T-helper 2 cell (primary cell): ENCODE results near the gene HYAL1.
A peak's percentile ranks its signal among the peaks of the same experiment; 100 is the strongest.

Experiments
- DNase-seq, 5 experiments: peaks; one replicate each; pipeline versions ENCODE4 v3.0.0 to v3.0.0-alpha.2; 2012 to 2022

The HYAL1 gene

GRCh38 chr3:50258979-50259378 lies 44.4 kb downstream of the HYAL1 start:
- no peak for DNase-seq

GRCh38 chr3:50258029-50258680 lies 45.2 kb downstream of the HYAL1 start:
- no peak for DNase-seq

DNA sequence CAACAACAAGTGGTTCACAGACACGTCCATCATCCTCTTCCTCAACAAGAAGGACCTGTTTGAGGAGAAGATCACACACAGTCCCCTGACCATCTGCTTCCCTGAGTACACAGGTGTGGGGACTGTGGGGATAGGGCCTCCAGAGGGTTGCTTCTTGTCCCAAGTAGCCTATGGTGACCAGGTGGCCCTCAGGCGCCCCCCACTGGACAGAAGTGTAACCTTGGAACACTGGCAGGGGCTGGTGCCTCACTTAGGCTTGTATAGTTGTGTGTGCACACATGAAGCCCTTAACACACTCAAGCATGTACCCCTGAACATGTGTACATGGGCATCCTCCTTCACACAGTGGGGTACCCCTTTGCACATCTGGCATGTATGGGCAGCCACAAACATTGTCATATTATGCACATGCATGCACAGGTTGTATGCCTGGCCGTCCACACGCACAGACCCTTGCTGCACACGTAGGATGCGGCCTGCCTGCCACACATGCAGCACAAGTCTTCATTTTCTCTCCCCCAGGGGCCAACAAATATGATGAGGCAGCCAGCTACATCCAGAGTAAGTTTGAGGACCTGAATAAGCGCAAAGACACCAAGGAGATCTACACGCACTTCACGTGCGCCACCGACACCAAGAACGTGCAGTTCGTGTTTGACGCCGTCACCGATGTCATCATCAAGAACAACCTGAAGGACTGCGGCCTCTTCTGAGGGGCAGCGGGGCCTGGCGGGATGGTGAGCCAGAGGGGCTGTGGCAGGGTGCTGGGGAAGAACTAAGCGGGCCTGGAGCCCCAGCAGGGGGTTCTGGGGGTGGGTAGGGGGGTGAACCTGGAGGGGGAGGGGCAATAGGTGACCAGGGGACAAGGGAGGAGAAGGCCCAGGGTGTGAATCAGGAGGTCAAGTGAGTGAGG lies 46.1 kb downstream of the HYAL1 start:
- DNase-seq = no peak

DNA sequence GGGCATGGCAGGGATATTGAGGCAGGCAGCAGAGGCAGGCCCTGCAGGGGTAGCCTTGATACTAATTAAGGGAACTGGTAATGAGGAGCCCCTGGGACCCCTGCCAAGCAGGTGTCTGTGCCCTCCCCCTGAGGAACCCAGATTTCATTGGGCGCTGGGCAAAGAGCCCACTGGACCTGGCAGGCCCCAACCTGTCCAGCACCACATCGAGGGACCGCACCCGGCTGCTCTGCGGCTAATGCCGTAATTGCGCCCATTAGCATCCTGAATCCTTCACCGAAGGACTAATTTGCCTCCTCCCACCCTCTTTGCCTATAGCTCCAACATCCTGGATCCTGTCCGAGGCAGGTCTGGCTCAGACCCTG lies 48.1 kb downstream of the HYAL1 start:
- no peak for DNase-seq

GRCh38 chr3:50254577-50255250 lies 48.7 kb downstream of the HYAL1 start:
- no peak for DNase-seq

- peak in 1 of 5 experiments; percentile 52 for DNase-seq
These were observed 52.2 kb downstream of the HYAL1 start for GRCh38 chr3:50251220-50251619.

DNA sequence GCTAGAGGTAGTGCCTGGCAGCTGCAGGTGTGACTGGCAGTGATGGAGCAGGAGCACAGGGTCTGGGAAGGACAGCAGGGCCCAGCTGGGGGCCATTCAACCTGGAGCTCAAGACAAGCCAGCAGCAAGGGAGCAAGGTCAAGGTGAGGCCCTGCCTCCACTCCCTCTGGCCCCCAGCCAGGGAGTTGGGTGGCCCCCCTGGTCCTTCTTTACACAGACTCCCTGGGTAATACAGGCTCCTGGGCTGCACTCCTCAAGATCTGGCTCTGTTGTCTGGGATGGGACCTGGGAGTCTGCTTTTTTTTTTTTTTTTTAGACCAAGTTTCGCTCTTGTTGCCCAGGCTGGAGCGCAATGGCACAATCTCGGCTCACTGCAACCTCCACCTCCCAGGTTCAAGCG lies 52.9 kb downstream of the HYAL1 start:
- DNase-seq = no peak
